Stimulated activated CD8-positive, alpha-beta memory T cell treated with anti-CD3 and anti-CD28 coated beads, Interleukin-12 subunit alpha, Interleukin-12 subunit beta, amount 100 ng/mL, for 1 hour (primary cell): ENCODE measurements around the gene VSTM2B.
A peak's percentile ranks its signal among the peaks of the same experiment; 100 is the strongest.

Source experiments
- DNase-seq: peaks from one replicate; pipeline ENCODE4 v3.0.0-alpha.2; 2020; ENCODE audit warnings: low read depth

Gene VSTM2B

GRCh38 chr19:29568036-29569025, 42.5 kb downstream of the VSTM2B start:
- no peak for DNase-seq

- no peak for DNase-seq
Observed at GRCh38 chr19:29569038-29569911, 43.5 kb downstream of the VSTM2B start.

- no peak for DNase-seq
Observed at GRCh38 chr19:29571181-29571580, 45.4 kb downstream of the VSTM2B start.

- DNase-seq, result no peak
Observed at GRCh38 chr19:29573486-29573885, 47.7 kb downstream of the VSTM2B start.

- no peak for DNase-seq
Observed at GRCh38 chr19:29574510-29574909, 48.7 kb downstream of the VSTM2B start.

- no peak for DNase-seq
Observed at GRCh38 chr19:29576046-29576606, 50.3 kb downstream of the VSTM2B start.

- DNase-seq, result no peak
Observed at GRCh38 chr19:29576761-29577648, 51.2 kb downstream of the VSTM2B start.

GRCh38 chr19:29577649-29577963, 51.8 kb downstream of the VSTM2B start:
- DNase-seq, result no peak

GRCh38 chr19:29578349-29578748, 52.6 kb downstream of the VSTM2B start:
- no peak for DNase-seq

GRCh38 chr19:29579308-29579910, 53.6 kb downstream of the VSTM2B start:
- no peak for DNase-seq

GRCh38 chr19:29581398-29581797, 55.6 kb downstream of the VSTM2B start:
- no peak for DNase-seq

GRCh38 chr19:29583196-29583999, 57.6 kb downstream of the VSTM2B start:
- DNase-seq, result no peak

- DNase-seq, result no peak
Observed at GRCh38 chr19:29586401-29586800, 60.6 kb downstream of the VSTM2B start.

- DNase-seq, result no peak
Observed at GRCh38 chr19:29587059-29587458, 61.3 kb downstream of the VSTM2B start.

GRCh38 chr19:29587518-29587986, 61.8 kb downstream of the VSTM2B start:
- DNase-seq, result peak; percentile 32

- DNase-seq, result no peak
Observed at GRCh38 chr19:29588095-29588494, 62.3 kb downstream of the VSTM2B start.

GRCh38 chr19:29590278-29590677, 64.5 kb downstream of the VSTM2B start:
- DNase-seq, result no peak

GRCh38 chr19:29591670-29592069, 65.9 kb downstream of the VSTM2B start:
- DNase-seq, result no peak

- no peak for DNase-seq
Observed at GRCh38 chr19:29593869-29594268, 68.1 kb downstream of the VSTM2B start.

- no peak for DNase-seq
Observed at GRCh38 chr19:29596080-29596727, 70.4 kb downstream of the VSTM2B start.
